Left ventricle myocardium inferior (tissue), 1 donor: Measurements from ENCODE around the gene C19orf38. TPM values are rescaled to one million over a fixed set of nuclear protein-coding genes. Genes with fewer than 3 reads are reported as not detected.
"Not testable (repeated sequence)": the region's sequence is repeated elsewhere in the genome, so short reads cannot be mapped to it uniquely, and the experiment has no call there.

Experiments used
- DNase-seq: peaks from one replicate; pipeline ENCODE4 v3.0.0-alpha.2; 2020
- H3K27ac ChIP-seq: fragments of 200-600 bp; replicated peaks from 2 replicates; pipeline ENCODE4 v1.8.0; 2021
- H3K27me3 ChIP-seq: fragments of 200-600 bp; 2 replicates; pipeline ENCODE4 v1.8.0; 2021; ENCODE audit warnings: low read depth
- H3K36me3 ChIP-seq: fragments of 200-600 bp; 2 replicates; pipeline ENCODE4 v1.8.0; 2021
- H3K4me1 ChIP-seq: fragments of 200-600 bp; 2 replicates; pipeline ENCODE4 v1.8.0; 2021
- H3K4me3 ChIP-seq: fragments of 200-600 bp; 2 replicates; pipeline ENCODE4 v1.8.0; 2021; ENCODE audit warnings: mild to moderate bottlenecking, moderate library complexity
- H3K9me3 ChIP-seq: fragments of 200-600 bp; replicated peaks from 2 replicates; pipeline ENCODE4 v1.8.0; 2021
- intact Hi-C: fragments of 100-400 bp; cut with micrococcal nuclease; formaldehyde crosslinking; loops from one replicate; pipeline ENCODE4 v1.11.0; 2022
- total RNA-seq: library from RNA; stranded (reverse); fragmentation: NEBNext Ultra II Directional; extraction: Animal tissue kit (Norgen Biotek cat#: 25700); gene quantifications from one replicate; pipeline ENCODE4 v1.2.1, GENCODE V29; 2021
- TF ChIP-seq, protein P1 (sequence below): fragments of 200-600 bp; IDR thresholded peaks from 2 replicates; pipeline ENCODE4 v1.8.0; 2021; ENCODE audit warnings: antibody characterized with exemption, mild to moderate bottlenecking, borderline replicate concordance
- donor health status: DM: no; HTN: yes; CAD: no; lungs with severe emphysema.

The C19orf38 gene
- total RNA-seq, 1 donor from 2014 or later, result 0.47 TPM

DNA sequence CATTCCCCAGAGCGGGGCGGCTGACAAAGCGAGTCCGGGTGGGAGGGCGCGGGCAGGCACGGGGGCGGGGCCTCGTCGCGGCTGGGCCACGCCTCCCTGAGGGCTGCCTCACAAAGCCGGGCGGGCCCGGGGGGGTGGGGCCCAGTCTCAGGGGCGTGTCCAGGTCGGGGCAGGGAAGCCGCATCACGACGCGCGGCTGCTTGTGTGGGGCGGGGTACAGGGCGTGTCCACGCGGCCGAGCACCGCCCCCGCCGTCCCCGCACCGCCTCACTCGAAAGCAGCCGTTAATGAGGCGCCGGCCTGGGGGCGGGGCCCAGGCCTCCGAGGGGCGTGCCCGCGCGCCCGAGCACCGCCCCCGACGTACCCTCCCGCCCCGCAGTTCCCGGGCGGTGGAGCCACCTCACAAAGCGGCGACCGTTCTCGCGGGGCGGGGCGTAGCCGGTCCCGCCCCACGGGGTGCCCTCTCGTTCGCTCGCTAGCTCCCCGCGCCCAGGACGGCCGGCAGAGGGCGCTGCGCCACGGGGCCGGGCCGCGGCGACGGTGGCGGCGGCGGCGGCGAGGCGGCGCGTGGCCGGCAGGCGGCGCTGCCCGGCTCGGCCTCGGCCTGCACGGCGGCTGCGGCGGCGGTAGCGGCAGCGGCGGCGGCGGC, 22.9 kb downstream of the C19orf38 start, which contains the start of gene CARM1:
CARM1 (plus strand) TSS at position 599 of the 649 bp plus-strand sequence. CDS start 150 bp downstream, outside the sequence.
- H3K27ac ChIP-seq, result peak within 1 kb of the TSS; percentile 84
- peak within 1 kb of the TSS; percentile 87 for H3K4me3 ChIP-seq
- H3K27me3 ChIP-seq, result no peaks in the 10 kb centered on the region
- intact Hi-C loops, result no loop called here
- peak; percentile 99 for DNase-seq
- peaks cover 45% of the 10 kb centered on the region for H3K4me1 ChIP-seq
- no peaks in the 10 kb centered on the region for H3K9me3 ChIP-seq
- TF ChIP-seq, protein P1, sequence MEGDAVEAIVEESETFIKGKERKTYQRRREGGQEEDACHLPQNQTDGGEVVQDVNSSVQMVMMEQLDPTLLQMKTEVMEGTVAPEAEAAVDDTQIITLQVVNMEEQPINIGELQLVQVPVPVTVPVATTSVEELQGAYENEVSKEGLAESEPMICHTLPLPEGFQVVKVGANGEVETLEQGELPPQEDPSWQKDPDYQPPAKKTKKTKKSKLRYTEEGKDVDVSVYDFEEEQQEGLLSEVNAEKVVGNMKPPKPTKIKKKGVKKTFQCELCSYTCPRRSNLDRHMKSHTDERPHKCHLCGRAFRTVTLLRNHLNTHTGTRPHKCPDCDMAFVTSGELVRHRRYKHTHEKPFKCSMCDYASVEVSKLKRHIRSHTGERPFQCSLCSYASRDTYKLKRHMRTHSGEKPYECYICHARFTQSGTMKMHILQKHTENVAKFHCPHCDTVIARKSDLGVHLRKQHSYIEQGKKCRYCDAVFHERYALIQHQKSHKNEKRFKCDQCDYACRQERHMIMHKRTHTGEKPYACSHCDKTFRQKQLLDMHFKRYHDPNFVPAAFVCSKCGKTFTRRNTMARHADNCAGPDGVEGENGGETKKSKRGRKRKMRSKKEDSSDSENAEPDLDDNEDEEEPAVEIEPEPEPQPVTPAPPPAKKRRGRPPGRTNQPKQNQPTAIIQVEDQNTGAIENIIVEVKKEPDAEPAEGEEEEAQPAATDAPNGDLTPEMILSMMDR, result peak; percentile 71
- no peaks in the 10 kb centered on the region for H3K36me3 ChIP-seq

DNA sequence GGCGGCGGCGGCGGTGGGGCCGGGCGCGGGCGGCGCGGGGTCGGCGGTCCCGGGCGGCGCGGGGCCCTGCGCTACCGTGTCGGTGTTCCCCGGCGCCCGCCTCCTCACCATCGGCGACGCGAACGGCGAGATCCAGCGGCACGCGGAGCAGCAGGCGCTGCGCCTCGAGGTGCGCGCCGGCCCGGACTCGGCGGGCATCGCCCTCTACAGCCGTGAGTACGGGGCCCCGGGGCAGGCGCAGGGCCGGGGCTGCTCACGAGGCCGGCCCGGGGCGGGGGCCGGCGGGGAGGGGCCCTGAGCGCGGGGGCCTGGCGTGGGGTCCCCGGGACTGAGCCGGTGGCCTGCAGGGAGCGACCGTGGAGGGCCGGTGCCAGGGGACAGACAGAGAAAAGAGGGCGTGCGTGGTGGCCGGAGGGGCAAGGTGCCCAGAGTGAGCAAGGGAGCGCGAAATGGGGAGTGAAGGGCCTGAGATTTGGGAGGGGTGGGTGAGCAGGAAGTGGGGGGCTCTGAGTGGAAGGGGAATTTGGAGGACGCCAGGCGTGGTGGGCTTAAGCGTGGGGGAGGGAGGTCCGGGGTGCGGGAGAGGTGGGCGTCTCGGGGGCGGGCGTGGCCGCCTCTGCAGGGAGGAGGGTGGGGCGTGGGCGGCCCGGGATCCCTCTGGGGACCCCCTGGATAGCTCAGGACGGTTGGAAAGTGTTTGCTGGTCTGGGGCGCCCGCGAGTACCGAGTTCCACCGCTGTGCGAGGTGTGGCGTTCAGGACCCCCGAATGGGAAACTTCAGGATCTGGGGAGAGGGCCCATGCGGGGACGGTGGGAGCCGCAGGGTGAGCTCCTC, 23.7 kb downstream of the C19orf38 start:
- H3K4me1 ChIP-seq, result peaks cover 54% of the 10 kb centered on the region
- H3K27ac ChIP-seq, result peak overlapping the region; percentile 84
- no peaks in the 10 kb centered on the region for H3K36me3 ChIP-seq
- H3K9me3 ChIP-seq, result no peaks in the 10 kb centered on the region
- TF ChIP-seq, protein P1, result peak; percentile 31
- DNase-seq, result peak; percentile 52
- no peaks in the 10 kb centered on the region for H3K27me3 ChIP-seq
- intact Hi-C loops, result no loop called here
- peak overlapping the region; percentile 87 for H3K4me3 ChIP-seq

DNA sequence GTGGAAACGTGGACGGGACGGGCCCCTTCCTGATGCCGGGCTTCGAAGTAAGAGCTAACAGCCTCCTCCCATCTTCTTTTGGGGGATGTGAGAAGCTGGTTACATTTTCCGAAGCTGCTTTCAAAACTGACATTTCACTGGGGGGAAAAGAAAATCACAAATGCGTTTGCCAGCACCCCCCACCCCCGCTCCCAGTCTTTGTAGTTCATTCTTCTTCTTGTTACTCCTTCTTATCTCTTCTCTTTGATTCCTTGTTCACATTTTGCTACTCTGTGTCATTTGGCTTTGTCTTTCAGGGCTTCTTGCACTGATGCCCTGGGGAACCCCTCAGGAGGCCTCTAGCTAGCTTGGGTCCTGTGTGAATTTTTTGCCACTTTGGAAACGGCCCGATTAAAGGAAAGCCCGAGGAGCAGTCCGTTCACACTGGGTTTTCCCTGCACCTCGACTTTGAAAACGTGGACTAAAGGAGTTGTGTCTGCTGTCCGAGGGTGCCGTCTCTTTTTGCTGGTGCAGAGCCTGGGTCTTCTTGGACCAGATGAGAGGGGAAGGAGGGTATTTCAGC, 24.4 kb downstream of the C19orf38 start:
- Histone ChIP-seq H3K36me3 (no peaks in the 10 kb centered on the region), H3K4me1 (peaks cover 61% of the 10 kb centered on the region), H3K27me3 (no peaks in the 10 kb centered on the region), H3K27ac (peak overlapping the region; percentile 84), H3K9me3 (no peaks in the 10 kb centered on the region), H3K4me3 (peak overlapping the region; percentile 87)
- TF ChIP-seq, protein P1, result no peak
- DNase-seq, result no peak
- intact Hi-C loops, result no loop called here

DNA sequence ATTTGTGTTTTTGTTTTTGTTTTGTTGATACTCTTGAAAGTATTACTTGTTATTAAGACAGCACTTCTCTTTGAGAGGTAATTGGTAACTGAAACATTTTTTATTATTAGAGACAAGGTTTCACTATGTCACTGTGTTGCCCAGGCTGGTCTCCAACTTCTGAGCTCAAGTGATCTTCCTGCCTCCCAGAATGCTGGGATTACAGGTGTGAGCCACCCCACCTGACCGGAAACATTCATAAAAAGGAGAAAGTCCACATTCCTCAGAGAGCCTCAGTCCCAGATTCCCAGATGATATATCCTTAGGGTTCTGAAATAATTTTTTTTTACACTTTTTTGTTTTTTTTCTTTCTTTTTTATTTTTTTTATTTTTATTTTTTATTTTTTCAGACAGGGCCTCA, 25.8 kb downstream of the C19orf38 start:
- Histone ChIP-seq H3K4me3 (no peak overlapping the region), H3K9me3 (no peaks in the 10 kb centered on the region), H3K36me3 (no peaks in the 10 kb centered on the region), H3K27ac (no peak overlapping the region), H3K27me3 (no peaks in the 10 kb centered on the region), H3K4me1 (peaks cover 75% of the 10 kb centered on the region)
- DNase-seq, result no peak
- TF ChIP-seq, protein P1, result no peak
- intact Hi-C loops, result no loop called here

DNA sequence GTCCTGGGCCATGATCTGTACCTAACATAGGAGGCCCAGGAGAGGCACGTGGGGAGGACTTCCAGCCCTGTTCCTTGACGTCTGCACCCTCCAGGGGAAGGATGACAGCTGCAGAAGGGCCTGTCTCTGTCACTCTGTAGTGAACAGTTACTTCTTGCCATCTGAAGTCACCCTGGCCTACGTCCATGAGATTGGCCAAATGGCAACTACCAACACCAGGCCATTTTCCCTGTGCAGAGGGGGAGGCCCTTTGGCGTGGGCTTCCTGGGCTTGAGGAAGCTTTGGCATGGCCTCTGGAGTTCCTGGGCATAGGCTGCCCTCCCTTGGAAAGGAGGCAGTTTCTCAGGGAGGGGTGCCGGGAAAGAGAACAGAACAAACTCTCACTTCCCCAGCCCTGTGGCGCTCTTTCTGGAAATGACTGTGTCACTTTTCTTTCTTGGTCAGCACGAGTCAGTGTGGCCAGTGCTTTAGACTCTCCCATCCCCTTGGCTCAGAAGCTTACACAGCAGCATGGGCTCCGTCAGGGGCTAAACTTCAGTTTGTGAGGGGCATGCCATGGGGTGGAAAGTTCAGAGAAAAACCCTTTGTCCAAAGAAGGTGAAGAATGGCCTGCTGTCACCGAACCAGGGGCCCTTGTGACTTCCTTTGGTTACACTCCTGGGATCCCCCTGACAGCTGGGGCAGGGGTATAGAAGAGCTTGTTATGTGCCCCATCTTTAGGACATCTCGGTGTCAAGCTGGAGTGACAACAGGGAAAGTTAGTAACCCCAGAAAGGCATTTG, 28.4 kb downstream of the C19orf38 start:
- Histone ChIP-seq H3K4me1 (peaks cover 93% of the 10 kb centered on the region), H3K4me3 (no peak overlapping the region), H3K27ac (peak overlapping the region; percentile 78), H3K27me3 (no peaks in the 10 kb centered on the region), H3K9me3 (no peaks in the 10 kb centered on the region), H3K36me3 (no peaks in the 10 kb centered on the region)
- DNase-seq, result peak; percentile 31
- intact Hi-C loops, result no loop called here
- TF ChIP-seq, protein P1, result no peak

DNA sequence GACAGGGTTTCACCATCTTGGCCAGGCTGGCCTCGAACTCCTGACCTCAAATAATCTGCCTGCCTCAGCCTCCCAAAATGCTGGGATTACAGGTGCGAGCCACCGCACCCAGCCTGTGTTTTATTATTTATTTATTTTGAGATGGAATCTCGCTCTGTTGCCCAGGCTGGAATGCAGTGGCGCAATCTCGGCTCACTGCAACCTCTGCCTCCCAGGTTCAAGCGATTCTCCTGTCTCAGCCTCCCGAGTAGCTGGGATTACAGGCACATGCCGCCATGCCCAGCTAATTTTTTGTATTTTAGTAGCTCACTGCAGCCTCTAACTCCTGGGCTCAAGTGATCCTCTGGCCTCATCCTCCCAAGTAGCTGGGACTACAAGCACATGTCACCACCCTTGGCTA, 29.4 kb downstream of the C19orf38 start:
- H3K4me1 ChIP-seq, result peaks cover 97% of the 10 kb centered on the region

More for the DNA sequence above, 29.4 kb downstream of the C19orf38 start:
- H3K4me3 ChIP-seq, H3K9me3 ChIP-seq, intact Hi-C loops, H3K27me3 ChIP-seq, DNase-seq, H3K36me3 ChIP-seq: not testable (repeated sequence)
- peak overlapping the region; percentile 78 for H3K27ac ChIP-seq
